Measurements from ENCODE around the gene PTGER2.

Gene PTGER2

GRCh38 chr14:52314595-52315354 lies 663 bp downstream of the PTGER2 start:
- peak; percentile 59 for DNase-seq
- H3K27me3 Mint-ChIP-seq, result peaks cover 24% of the 10 kb centered on the region
- peaks cover 57% of the 10 kb centered on the region for H3K4me1 Mint-ChIP-seq
- peak overlapping the region; percentile 96 for H3K27ac Mint-ChIP-seq
- H3K36me3 Mint-ChIP-seq, result peaks cover 92% of the 10 kb centered on the region
- peak overlapping the region; percentile 95 for H3K4me3 Mint-ChIP-seq
- H3K9me3 Mint-ChIP-seq, result no peaks in the 10 kb centered on the region
- CTCF ChIA-PET, result interaction anchor here (0.7 to 1.6 kb wide), 6 partner anchors 10 to 98 kb away, joined by 3 to 8 read pairs (median 4); no protein-coding TSS in a partner anchor

DNA sequence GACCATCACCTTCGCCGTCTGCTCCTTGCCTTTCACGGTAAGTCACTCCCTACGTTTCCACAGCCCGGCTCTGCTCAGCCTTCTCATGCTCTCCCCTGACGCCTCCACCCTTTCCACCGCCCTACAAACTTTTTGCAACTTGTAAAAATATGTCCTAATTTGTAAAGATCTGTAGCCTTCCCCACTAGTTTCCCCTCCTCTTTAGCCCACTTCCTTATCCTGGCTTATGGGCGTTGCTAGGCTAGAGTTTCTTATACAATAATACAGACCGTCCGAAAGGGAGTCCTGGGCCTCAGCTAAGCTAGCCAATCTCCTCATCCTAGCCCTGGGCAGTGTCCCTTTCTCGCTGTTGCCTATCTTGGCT lies 1.2 kb downstream of the PTGER2 start:
- Mint-ChIP-seq H3K4me1 (peaks cover 57% of the 10 kb centered on the region), H3K27me3 (peaks cover 24% of the 10 kb centered on the region), H3K4me3 (peak overlapping the region; percentile 95), H3K27ac (peak overlapping the region; percentile 96), H3K9me3 (no peaks in the 10 kb centered on the region), H3K36me3 (peaks cover 94% of the 10 kb centered on the region)
- peak; percentile 49 for DNase-seq
- CTCF ChIA-PET, result interaction anchor here (0.7 to 1.1 kb wide), 3 partner anchors 9 to 94 kb away, joined by 3 to 4 read pairs (median 3); no protein-coding TSS in a partner anchor

DNA sequence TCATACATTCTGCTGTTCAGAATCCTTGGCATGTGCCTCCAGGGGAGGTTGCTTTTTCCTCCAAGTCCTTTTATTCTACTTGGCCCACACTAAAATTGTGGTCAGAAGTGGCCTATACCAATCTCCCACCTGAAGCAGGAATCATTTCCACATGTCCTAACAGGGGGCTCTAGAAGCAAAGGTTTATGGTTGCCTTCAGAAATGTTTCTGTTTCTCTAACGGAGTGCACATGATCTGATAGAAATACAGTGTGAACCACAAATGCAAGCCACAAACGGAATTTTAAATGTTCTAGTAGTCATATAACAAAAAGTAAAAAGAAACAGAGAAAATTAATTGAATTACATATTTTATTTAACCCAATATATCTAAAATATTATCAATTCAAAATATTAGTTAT lies 4.0 kb downstream of the PTGER2 start:
- Mint-ChIP-seq H3K27ac (peak overlapping the region; percentile 85), H3K4me3 (peak overlapping the region; percentile 95), H3K36me3 (peaks cover 96% of the 10 kb centered on the region), H3K9me3 (peaks cover 17% of the 10 kb centered on the region), H3K4me1 (peaks cover 55% of the 10 kb centered on the region), H3K27me3 (peaks cover 24% of the 10 kb centered on the region)
- no peak for DNase-seq
- CTCF ChIA-PET, result interaction anchor here (1.1 to 2.3 kb wide), 7 partner anchors 18 to 103 kb away, joined by 3 to 7 read pairs (median 4); no protein-coding TSS in a partner anchor

- H3K36me3 Mint-ChIP-seq, result peaks cover 96% of the 10 kb centered on the region
- peaks cover 62% of the 10 kb centered on the region for H3K4me1 Mint-ChIP-seq
- H3K27me3 Mint-ChIP-seq, result peaks cover 20% of the 10 kb centered on the region
- DNase-seq, result no peak
- peak overlapping the region; percentile 83 for H3K4me3 Mint-ChIP-seq
- peak overlapping the region; percentile 85 for H3K27ac Mint-ChIP-seq
- H3K9me3 Mint-ChIP-seq, result peaks cover 20% of the 10 kb centered on the region
- CTCF ChIA-PET, result interaction anchor here (1.0 to 2.3 kb wide), 6 partner anchors 9 to 102 kb away, joined by 3 to 7 read pairs (median 4); no protein-coding TSS in a partner anchor
These were observed 4.9 kb downstream of the PTGER2 start for GRCh38 chr14:52318826-52319645.

DNA sequence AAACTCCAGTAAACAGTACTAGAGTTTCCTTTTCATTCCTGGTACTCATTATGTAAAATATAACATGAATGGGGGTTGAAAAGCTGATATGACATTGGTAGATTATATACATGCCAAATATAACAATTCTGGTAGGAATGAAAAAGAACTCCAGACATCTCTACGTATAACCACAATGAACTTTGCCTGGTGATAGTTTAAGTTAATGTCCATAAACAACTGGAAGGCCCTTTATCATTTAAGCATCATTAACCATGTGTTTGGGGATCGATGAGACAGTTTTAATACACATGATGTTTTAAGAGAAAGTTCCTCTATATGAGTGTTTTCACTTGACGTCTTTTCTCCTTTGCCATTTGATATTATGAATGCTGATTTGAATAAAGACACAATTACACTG lies 5.8 kb downstream of the PTGER2 start:
- Mint-ChIP-seq H3K4me3 (peak overlapping the region; percentile 83), H3K27me3 (peaks cover 14% of the 10 kb centered on the region), H3K27ac (no peak overlapping the region), H3K9me3 (peaks cover 20% of the 10 kb centered on the region), H3K36me3 (peaks cover 97% of the 10 kb centered on the region), H3K4me1 (peaks cover 71% of the 10 kb centered on the region)
- no peak for DNase-seq
- CTCF ChIA-PET, result interaction anchor here (0.6 to 1.0 kb wide), 2 partner anchors 22 to 83 kb away, joined by 3 to 4 read pairs; no protein-coding TSS in a partner anchor

DNA sequence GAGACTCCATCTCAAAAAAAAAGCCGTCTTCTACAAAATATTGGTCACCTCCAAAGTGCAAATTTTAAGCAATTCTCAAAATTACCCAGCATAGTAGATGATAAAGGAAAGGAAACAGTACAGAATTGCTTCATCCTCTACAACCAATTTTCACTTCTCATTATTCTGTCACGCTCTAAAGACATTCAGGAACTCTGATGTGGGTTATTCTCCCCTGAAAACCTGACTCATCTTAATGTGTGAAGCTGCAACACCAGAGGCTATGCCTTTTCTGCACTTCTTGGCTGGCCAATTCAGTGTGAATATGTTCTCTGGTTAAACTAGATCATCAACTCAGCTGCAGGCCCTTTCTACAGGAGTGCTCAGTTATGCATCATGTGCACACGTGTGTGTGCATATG lies 11.0 kb downstream of the PTGER2 start:
- Mint-ChIP-seq H3K27ac (peak overlapping the region; percentile 75), H3K27me3 (no peaks in the 10 kb centered on the region), H3K36me3 (peaks cover 95% of the 10 kb centered on the region), H3K4me3 (peak overlapping the region; percentile 18), H3K4me1 (peaks cover 89% of the 10 kb centered on the region), H3K9me3 (peaks cover 20% of the 10 kb centered on the region)
- CTCF ChIA-PET, result interaction anchor here (1.2 to 2.8 kb wide), 3 partner anchors 8 to 25 kb away, joined by 3 to 7 read pairs (median 4); partner anchors contain the start of gene PTGER2
- peak; percentile 43 for DNase-seq

DNA sequence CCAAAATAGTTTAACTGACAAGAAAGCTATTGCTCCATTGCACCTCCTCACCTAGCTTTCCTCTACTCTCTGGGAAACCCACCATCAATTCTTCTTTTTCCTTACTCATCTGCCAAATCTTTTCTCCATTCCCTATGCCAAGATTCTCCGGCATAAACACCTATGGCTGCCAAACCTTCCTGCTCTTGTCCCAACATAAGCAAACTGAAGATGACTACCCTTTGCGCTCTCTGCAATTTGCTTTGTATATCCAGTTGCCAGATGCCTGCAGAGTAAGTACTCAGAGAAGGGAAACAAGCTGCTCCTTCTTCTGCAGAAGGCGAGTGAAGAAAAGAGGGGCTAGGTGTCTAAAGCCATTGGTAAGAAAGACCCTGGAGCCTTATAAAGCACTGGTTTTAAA lies 11.5 kb downstream of the PTGER2 start:
- H3K36me3 Mint-ChIP-seq, result peaks cover 94% of the 10 kb centered on the region
- H3K27me3 Mint-ChIP-seq, result no peaks in the 10 kb centered on the region
- peaks cover 20% of the 10 kb centered on the region for H3K9me3 Mint-ChIP-seq
- peaks cover 87% of the 10 kb centered on the region for H3K4me1 Mint-ChIP-seq
- peak overlapping the region; percentile 18 for H3K4me3 Mint-ChIP-seq
- CTCF ChIA-PET, result interaction anchor here (1.2 to 2.8 kb wide), 3 partner anchors 9 to 26 kb away, joined by 3 to 7 read pairs (median 4); partner anchors contain the start of gene PTGER2
- no peak for DNase-seq
- H3K27ac Mint-ChIP-seq, result peak overlapping the region; percentile 75

DNA sequence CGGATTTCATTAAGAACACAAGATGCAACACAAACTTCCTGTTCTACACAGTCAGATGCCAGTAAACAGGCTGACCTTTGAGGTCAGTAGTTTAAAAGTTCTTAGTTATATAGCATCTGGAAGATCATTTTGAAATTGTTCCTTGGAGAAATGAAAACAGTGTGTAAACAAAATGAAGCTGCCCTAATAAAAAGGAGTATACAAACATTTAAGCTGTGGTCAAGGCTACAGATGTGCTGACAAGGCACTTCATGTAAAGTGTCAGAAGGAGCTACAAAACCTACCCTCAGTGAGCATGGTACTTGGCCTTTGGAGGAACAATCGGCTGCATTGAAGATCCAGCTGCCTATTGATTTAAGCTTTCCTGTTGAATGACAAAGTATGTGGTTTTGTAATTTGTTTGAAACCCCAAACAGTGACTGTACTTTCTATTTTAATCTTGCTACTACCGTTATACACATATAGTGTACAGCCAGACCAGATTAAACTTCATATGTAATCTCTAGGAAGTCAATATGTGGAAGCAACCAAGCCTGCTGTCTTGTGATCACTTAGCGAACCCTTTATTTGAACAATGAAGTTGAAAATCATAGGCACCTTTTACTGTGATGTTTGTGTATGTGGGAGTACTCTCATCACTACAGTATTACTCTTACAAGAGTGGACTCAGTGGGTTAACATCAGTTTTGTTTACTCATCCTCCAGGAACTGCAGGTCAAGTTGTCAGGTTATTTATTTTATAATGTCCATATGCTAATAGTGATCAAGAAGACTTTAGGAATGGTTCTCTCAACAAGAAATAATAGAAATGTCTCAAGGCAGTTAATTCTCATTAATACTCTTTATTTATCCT lies 13.5 kb downstream of the PTGER2 start:
- Mint-ChIP-seq H3K36me3 (peaks cover 92% of the 10 kb centered on the region), H3K27ac (peak overlapping the region; percentile 37), H3K9me3 (peaks cover 8% of the 10 kb centered on the region), H3K4me3 (peak overlapping the region; percentile 2), H3K27me3 (no peaks in the 10 kb centered on the region), H3K4me1 (peaks cover 75% of the 10 kb centered on the region)
- no peak for DNase-seq
- CTCF ChIA-PET, result interaction anchor here (1.1 to 2.8 kb wide), 5 partner anchors 16 to 74 kb away, joined by 3 to 7 read pairs (median 4); no protein-coding TSS in a partner anchor

DNA sequence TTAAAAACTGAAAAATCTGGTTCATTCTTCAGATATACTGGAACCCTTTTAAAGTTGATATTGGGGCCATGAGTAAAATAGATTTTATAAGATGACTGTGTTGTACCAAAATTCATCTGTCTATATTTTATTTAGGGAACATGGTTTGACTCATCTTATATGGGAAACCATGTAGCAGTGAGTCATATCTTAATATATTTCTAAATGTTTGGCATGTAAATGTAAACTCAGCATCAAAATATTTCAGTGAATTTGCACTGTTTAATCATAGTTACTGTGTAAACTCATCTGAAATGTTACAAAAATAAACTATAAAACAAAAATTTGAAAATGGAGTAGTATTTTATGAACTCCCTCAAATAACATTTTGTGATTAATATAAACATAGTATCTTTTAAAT lies 14.2 kb downstream of the PTGER2 start:
- no peak for DNase-seq
- Mint-ChIP-seq H3K9me3 (peaks cover 2% of the 10 kb centered on the region), H3K36me3 (peaks cover 92% of the 10 kb centered on the region), H3K4me3 (no peak overlapping the region), H3K27me3 (no peaks in the 10 kb centered on the region), H3K27ac (no peak overlapping the region), H3K4me1 (peaks cover 69% of the 10 kb centered on the region)
- CTCF ChIA-PET, result no interaction called here

DNA sequence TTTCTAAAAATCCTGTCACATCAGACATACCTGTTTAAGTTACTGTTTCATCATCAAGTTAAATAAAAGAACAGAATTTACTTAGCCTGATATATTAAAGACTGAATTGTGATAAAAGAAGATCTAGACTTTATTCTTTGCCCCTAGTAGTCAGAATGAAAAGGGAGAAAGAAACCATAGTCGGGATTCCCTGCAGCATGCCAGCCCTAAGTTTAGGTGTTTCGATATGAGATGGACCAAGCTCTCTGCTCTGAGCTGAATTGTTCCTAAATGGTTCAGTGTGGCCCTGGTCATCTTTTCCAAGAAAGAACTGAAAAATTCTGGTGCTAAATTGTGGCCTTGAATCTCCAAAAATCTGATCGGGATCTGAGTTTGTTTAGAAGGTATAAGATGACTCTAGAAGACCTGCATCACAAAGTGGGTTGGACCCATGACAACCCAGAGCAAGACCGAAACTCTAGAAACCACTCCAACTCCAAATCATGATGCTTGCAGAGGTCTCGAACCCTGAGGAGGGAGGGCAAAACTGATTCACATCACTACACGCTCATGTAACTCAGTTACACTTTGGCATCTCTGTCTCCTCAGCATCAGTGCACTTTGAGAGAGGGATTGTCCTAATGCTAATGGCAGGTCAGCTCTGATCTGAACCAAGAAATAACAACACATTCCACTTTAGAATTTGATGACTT lies 15.7 kb downstream of the PTGER2 start:
- no peaks in the 10 kb centered on the region for H3K27me3 Mint-ChIP-seq
- H3K4me1 Mint-ChIP-seq, result peaks cover 59% of the 10 kb centered on the region
- CTCF ChIA-PET, result no interaction called here
- no peak overlapping the region for H3K4me3 Mint-ChIP-seq
- no peak for DNase-seq
- H3K36me3 Mint-ChIP-seq, result peaks cover 90% of the 10 kb centered on the region
- H3K27ac Mint-ChIP-seq, result no peak overlapping the region
- no peaks in the 10 kb centered on the region for H3K9me3 Mint-ChIP-seq

- H3K36me3 Mint-ChIP-seq, result peaks cover 78% of the 10 kb centered on the region
- DNase-seq, result no peak
- H3K4me1 Mint-ChIP-seq, result peaks cover 42% of the 10 kb centered on the region
- H3K27me3 Mint-ChIP-seq, result peaks cover 8% of the 10 kb centered on the region
- no peak overlapping the region for H3K4me3 Mint-ChIP-seq
- no peak overlapping the region for H3K27ac Mint-ChIP-seq
- CTCF ChIA-PET, result no interaction called here
- H3K9me3 Mint-ChIP-seq, result peaks cover 1% of the 10 kb centered on the region
These were observed 18.2 kb downstream of the PTGER2 start for GRCh38 chr14:52332269-52332668.

DNA sequence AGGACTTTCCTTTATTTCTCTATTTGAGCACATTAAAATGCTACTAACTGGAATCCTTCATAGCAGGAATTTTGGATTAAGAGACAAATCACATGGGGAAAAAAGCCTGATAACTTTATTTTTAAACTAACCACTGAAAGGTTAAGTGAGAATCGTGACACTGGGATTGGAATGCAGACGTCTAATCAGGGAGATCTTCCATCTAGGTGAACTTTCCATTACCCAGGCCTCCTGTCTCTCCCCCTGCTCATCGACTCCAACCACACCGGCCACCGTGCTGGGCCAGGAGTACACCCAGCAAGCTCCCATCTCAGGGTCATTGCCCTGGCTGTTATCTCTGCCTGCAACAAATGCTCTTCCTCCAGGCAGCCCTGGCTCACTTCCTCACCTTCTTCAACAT lies 19.0 kb downstream of the PTGER2 start:
- H3K9me3 Mint-ChIP-seq, result peaks cover 1% of the 10 kb centered on the region
- peaks cover 11% of the 10 kb centered on the region for H3K27me3 Mint-ChIP-seq
- H3K4me3 Mint-ChIP-seq, result no peak overlapping the region
- H3K36me3 Mint-ChIP-seq, result peaks cover 70% of the 10 kb centered on the region
- H3K27ac Mint-ChIP-seq, result peak overlapping the region; percentile 22
- CTCF ChIA-PET, result no interaction called here
- peaks cover 36% of the 10 kb centered on the region for H3K4me1 Mint-ChIP-seq
- DNase-seq, result no peak

Data from activated naive CD4-positive, alpha-beta T cell treated with anti-CD3 and anti-CD28 coated beads, Interleukin-2, amount 10 ng/mL, durations not matched to agents 7 days and 5 days (primary cell).